Pancreas (tissue), 10 donors: ENCODE data around the gene PRAF2. TPM values are rescaled to one million over a fixed set of nuclear protein-coding genes. Genes with fewer than 3 reads are reported as not detected.

Experiments
- ATAC-seq, 4 donors: fragments of 200-7000 bp; cut with Tn5 transposase; one replicate each; pipeline versions ENCODE4 v1.8.0 to v1.9.1; 2020; ENCODE audit warnings: mild to moderate bottlenecking in 4 of 4, moderate library complexity in 4 of 4
- DNase-seq, 6 donors: peaks; one replicate each; pipeline ENCODE4 v3.0.0-alpha.2; 2020
- FAIRE-seq: peaks from 2 replicates; lab custom pipeline; 2012; peaks lifted over from hg19 to GRCh38; lab: Jason Lieb, UNC
- H3K27ac ChIP-seq, 4 donors: fragments of 200-600 bp; sonication (generic); 1 replicate in 3 of 4; 2 replicates in 1 of 4; pipeline versions ENCODE4 v1.5.0 to v1.8.0; 2020
- H3K27me3 ChIP-seq, 4 donors: fragments of 200-600 bp; one replicate each; pipeline ENCODE4 v1.8.0; 2021
- H3K36me3 ChIP-seq, 3 donors: fragments of 200-600 bp; sonication (generic) in 1 of 3; one replicate each; pipeline versions ENCODE4 v1.5.0 to v1.8.0; 2020 to 2021
- H3K4me1 ChIP-seq, 3 donors: fragments of 200-600 bp; one replicate each; pipeline ENCODE4 v1.8.0; 2021
- H3K4me3 ChIP-seq, 4 donors: fragments of 200-600 bp; sonication (generic) in 2 of 4; one replicate each; pipeline versions ENCODE4 v1.5.0 to v1.8.0; 2020 to 2021
- H3K9me3 ChIP-seq, 4 donors: fragments of 200-600 bp; one replicate each; pipeline ENCODE4 v1.8.0; 2021
- WGBS, 2 donors: extraction: QIAGEN DNeasy Blood & Tissue Kit; methylation state at CpG; one replicate each; pipeline ENCODE4 v1.1.7; 2013; 5-methylcytosine and 5-hydroxymethylcytosine counted together
- intact Hi-C, 3 donors: fragments of 100-400 bp; cut with DNase I; formaldehyde crosslinking; loops; one replicate each; pipeline versions ENCODE4 v1.11.1 to v1.14.2; 2022
- polyA plus RNA-seq, 2 donors: library from polyadenylated mRNA; stranded (reverse); fragments of 200-250 nt; gene quantifications; one replicate each; pipeline ENCODE4 v1.2.3, GENCODE V29; 2013
- total RNA-seq, 6 donors: library from RNA; stranded (reverse); fragmentation: NEBNext Ultra II Directional in 4 of 6; extraction: Animal tissue kit (Norgen Biotek cat#: 25700) in 4 of 6; gene quantifications; one replicate each; pipeline versions ENCODE4 v1.2.1 to v1.2.4, GENCODE V29; 2021 to 2023
- TF ChIP-seq, protein P1 (sequence below), 4 donors: fragments of 200-600 bp; sonication (generic) in 3 of 4; IDR thresholded peaks; one replicate each; pipeline versions ENCODE4 v1.5.0 to v1.8.0; 2021; ENCODE audit warnings: antibody characterized with exemption in 4 of 4
- donor health status: healthy with polysubstance abuse.
- donor health status: DM: no; HTN: no; CAD: no; lungs with moderate emphysema.
- donor health status: DM: no; HTN: no; CAD: no.
- donor health status: control.
- donor health status: control.
- donor health status: Bipolar disorder and iron deficiency.
- donor health status: DM: yes; HTN: yes; CAD: no.
- donor health status: DM: no; HTN: no; CAD: no.
- donor health status: DM: no; HTN: no; CAD: no.
- donor health status: DM: yes; HTN: yes; CAD: no.

Gene PRAF2
- total and polyA plus RNA-seq, 8 donors: 1.3 to 15.8 (median 5.1) TPM

DNA sequence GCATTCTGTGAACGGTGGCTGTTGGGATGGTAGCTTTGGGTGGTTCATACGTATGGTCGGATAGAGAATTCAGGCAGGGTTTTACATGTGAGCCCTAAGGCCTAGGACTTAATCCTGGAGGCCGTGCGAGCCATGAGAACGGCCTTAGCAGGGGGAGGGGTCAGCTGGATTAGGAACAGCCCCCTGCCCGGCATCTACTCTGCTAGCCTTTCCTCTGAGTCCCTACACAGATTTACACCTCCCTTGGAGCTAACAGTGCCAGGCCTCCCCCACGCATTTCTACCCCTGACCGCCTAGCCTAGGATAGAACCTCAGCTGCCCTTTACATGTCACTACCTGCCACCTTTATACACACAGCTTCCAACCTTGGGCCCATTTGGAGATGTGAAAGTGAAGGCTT, 7.1 kb downstream of the PRAF2 start:
- H3K4me1 ChIP-seq: no peaks in the 10 kb centered on the region
- TF ChIP-seq, protein P1, sequence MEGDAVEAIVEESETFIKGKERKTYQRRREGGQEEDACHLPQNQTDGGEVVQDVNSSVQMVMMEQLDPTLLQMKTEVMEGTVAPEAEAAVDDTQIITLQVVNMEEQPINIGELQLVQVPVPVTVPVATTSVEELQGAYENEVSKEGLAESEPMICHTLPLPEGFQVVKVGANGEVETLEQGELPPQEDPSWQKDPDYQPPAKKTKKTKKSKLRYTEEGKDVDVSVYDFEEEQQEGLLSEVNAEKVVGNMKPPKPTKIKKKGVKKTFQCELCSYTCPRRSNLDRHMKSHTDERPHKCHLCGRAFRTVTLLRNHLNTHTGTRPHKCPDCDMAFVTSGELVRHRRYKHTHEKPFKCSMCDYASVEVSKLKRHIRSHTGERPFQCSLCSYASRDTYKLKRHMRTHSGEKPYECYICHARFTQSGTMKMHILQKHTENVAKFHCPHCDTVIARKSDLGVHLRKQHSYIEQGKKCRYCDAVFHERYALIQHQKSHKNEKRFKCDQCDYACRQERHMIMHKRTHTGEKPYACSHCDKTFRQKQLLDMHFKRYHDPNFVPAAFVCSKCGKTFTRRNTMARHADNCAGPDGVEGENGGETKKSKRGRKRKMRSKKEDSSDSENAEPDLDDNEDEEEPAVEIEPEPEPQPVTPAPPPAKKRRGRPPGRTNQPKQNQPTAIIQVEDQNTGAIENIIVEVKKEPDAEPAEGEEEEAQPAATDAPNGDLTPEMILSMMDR (IDR thresholded peaks at IDR 0.05): no peak
- no peaks in the 10 kb centered on the region for H3K27me3 ChIP-seq
- H3K9me3 ChIP-seq: no peaks in the 10 kb centered on the region
- 72 to 84% methylated on average over 9 of the region's 9 CpGs for whole genome bisulfite sequencing, 2 donors
- ATAC-seq (no peak), FAIRE-seq (no peak), DNase-seq (no peak)
- no peak overlapping the region for H3K27ac ChIP-seq
- intact Hi-C loops: no loop called here
- no peak overlapping the region for H3K4me3 ChIP-seq
- no peaks in the 10 kb centered on the region for H3K36me3 ChIP-seq

DNA sequence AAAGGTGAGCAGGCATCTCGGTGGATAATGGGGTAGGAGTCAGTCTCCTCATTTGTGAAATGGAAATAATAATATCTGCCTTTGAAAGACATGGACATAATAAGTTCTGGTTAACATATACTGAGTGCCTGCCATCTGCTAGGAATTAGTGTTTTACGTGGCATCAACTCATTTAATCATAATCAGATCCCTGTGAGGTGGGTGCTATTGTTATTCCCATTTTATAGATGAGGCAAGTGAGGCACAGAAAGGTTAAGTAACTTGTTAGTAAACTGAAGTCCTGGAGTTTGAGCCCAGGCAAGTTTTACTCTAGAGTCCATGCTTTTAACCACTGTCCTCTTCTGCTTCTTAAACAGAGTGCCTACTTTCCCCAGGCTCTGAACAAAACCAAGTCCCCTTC, 7.5 kb downstream of the PRAF2 start:
- WGBS, 2 donors: 68 to 96% methylated on average over 2 of the region's 2 CpGs
- H3K4me1 ChIP-seq: no peaks in the 10 kb centered on the region
- no peak for FAIRE-seq
- H3K9me3 ChIP-seq: no peaks in the 10 kb centered on the region
- no peak overlapping the region for H3K27ac ChIP-seq
- no peak for ATAC-seq
- H3K4me3 ChIP-seq: no peak overlapping the region
- H3K27me3 ChIP-seq: no peaks in the 10 kb centered on the region
- intact Hi-C loops: no loop called here
- TF ChIP-seq, protein P1 (IDR thresholded peaks at IDR 0.05): no peak
- no peaks in the 10 kb centered on the region for H3K36me3 ChIP-seq
- no peak for DNase-seq

DNA sequence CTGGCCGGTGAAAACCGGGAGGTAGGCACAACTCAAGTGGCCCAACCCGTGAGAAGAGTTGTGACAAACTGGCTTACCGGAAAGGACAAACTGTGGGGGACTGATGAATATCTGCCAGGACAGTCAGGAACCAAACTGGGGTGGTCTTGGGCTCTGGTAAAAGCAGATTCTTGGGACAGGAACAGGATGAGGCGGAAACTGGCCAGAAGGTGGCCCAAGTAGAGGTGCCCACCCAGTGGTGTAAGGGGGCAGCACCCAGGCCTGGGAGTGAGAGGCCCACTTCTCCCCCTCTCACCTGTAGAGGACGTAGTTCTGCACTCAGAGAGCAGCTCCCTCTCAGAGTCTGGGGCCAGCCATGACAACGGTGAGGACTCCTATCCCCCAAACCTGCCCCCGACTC, 9.1 kb downstream of the PRAF2 start:
- TF ChIP-seq, protein P1 (IDR thresholded peaks at IDR 0.05): no peak
- H3K9me3 ChIP-seq: no peaks in the 10 kb centered on the region
- H3K36me3 ChIP-seq: no peaks in the 10 kb centered on the region
- FAIRE-seq (no peak), DNase-seq (no peak), ATAC-seq (no peak)
- H3K4me3 ChIP-seq: no peak overlapping the region
- intact Hi-C loops: no loop called here
- H3K4me1 ChIP-seq: peaks cover 0 to 3% (median 0%) of the 10 kb centered on the region in 3 donors
- WGBS, 2 donors: 80 to 86% methylated on average over 8 of the region's 8 CpGs
- no peaks in the 10 kb centered on the region for H3K27me3 ChIP-seq
- no peak overlapping the region for H3K27ac ChIP-seq

DNA sequence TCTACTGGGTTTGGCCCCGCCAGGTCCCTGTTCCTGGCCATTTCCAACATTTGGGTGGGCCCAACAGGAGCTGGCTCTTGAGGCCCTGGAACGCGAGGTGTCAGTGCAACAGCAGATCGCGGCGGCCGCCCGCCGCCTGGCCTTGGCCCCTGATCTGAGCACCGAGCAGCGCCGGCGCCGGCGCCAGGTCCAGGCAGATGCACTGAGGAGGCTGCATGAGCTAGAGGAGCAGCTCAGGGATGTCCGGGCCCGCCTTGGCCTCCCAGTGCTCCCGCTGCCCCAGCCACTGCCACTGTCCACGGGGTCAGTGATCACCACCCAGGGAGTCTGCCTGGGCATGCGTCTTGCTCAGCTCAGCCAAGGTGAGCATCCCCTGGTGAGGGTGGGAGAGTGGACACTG, 9.5 kb downstream of the PRAF2 start:
- ATAC-seq (no peak), DNase-seq (no peak), FAIRE-seq (no peak)
- H3K36me3 ChIP-seq: no peaks in the 10 kb centered on the region
- no peak overlapping the region for H3K27ac ChIP-seq
- H3K4me3 ChIP-seq: no peak overlapping the region
- no peaks in the 10 kb centered on the region for H3K9me3 ChIP-seq
- TF ChIP-seq, protein P1 (IDR thresholded peaks at IDR 0.05): no peak
- whole genome bisulfite sequencing, 2 donors: 88 to 91% methylated on average over 19 to 20 of the region's 20 CpGs
- H3K27me3 ChIP-seq: no peaks in the 10 kb centered on the region
- H3K4me1 ChIP-seq: peaks cover 0 to 3% (median 0%) of the 10 kb centered on the region in 3 donors
- intact Hi-C loops: no loop called here

DNA sequence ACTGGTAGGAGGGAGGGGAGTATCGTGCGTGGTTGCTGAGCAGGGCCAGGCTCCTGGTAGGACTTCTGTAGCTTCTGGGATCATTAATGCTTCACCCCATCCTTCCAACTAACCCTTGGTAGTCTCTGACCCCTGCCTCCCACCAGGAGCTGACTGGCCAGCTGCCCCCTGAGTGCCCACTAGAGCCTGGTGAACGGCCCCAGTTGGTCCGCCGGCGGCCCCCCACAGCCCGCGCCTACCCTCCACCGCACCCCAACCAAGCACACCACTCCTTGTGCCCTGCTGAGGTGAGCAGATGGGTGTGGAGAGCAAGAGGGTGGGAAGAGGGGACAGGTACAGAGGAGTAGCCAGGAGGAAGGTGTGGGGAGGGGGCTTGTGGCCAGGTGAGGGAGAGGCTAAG, 10.1 kb downstream of the PRAF2 start:
- 95 to 96% methylated on average over 9 of the region's 9 CpGs for WGBS, 2 donors
- no peak for ATAC-seq
- H3K4me1 ChIP-seq: peaks cover 0 to 3% (median 0%) of the 10 kb centered on the region in 3 donors
- no peak for DNase-seq
- no peak overlapping the region for H3K27ac ChIP-seq
- no peak overlapping the region for H3K4me3 ChIP-seq
- no peaks in the 10 kb centered on the region for H3K9me3 ChIP-seq
- TF ChIP-seq, protein P1 (IDR thresholded peaks at IDR 0.05): no peak
- no peak for FAIRE-seq
- no peaks in the 10 kb centered on the region for H3K27me3 ChIP-seq
- intact Hi-C loops: no loop called here
- H3K36me3 ChIP-seq: no peaks in the 10 kb centered on the region
